Measurements from ENCODE around the gene AGAP1. TPM values are rescaled to one million over a fixed set of nuclear protein-coding genes. Genes with fewer than 3 reads are reported as not detected.

Gene AGAP1
- total RNA-seq, 4 donors from 2014 or later: 13.7 to 18.5 (median 17.1) TPM

GRCh38 chr2:235773188-235773928 is 279.5 kb downstream of the AGAP1 start:
- intact Hi-C loops (cut with DNase I; ENCODE audit: low total_unique reads): no loop called here
- 86 to 90% methylated on average over 9 of the region's 9 CpGs for WGBS, 2 donors
- TF ChIP-seq POLR2A (IDR thresholded peaks at IDR 0.05) (no peak), CTCF (IDR thresholded peaks at IDR 0.05) (no peak)
- DNase-seq (ENCODE audit: low spot score in 2 of 2): no peak
- H3K4me3 ChIP-seq (ENCODE audit: low read depth, poor library complexity, severe bottlenecking): no peak overlapping the region

GRCh38 chr2:235774153-235774870 is 280.5 kb downstream of the AGAP1 start:
- H3K4me3 ChIP-seq (ENCODE audit: low read depth, poor library complexity, severe bottlenecking): no peak overlapping the region
- intact Hi-C loops (cut with DNase I; ENCODE audit: low total_unique reads): no loop called here
- WGBS, 2 donors: 88 to 92% methylated on average over 15 of the region's 15 CpGs
- peak in 1 of 2 donors; percentile 42 for DNase-seq (ENCODE audit: low spot score in 2 of 2)
- TF ChIP-seq POLR2A (IDR thresholded peaks at IDR 0.05) (no peak), CTCF (IDR thresholded peaks at IDR 0.05) (no peak)

DNA sequence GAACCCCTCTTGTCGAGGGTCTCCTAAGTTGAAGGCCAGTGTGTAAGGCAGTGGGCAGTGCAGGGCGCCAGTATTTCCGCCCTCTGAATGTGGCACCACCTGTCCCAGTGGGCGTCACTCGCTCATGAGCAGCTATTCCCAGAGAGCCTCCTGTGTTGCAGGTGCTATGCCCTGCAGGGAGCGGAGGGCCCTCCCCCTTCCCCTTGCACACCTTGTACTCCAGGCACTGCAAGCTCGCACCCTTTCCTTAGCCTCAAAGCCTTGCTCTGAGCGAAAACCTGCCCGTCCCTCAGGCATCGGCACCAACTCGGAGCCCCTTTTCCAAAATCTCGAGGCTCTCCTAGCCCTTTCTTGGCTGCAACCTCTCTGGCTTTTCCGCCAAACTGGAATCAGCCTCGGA is 282.7 kb downstream of the AGAP1 start:
- DNase-seq (ENCODE audit: low spot score in 2 of 2): peak in 1 of 2 donors; percentile 62
- H3K4me3 ChIP-seq (ENCODE audit: low read depth, poor library complexity, severe bottlenecking): no peak overlapping the region
- TF ChIP-seq CTCF (IDR thresholded peaks at IDR 0.05) (no peak), POLR2A (IDR thresholded peaks at IDR 0.05) (no peak)
- 89 to 92% methylated on average over 14 of the region's 14 CpGs for WGBS, 2 donors
- intact Hi-C loops (cut with DNase I; ENCODE audit: low total_unique reads): loop anchor here (5.0 kb wide), 1 partner anchor 406 kb away; no protein-coding TSS in a partner anchor

GRCh38 chr2:235779444-235779896 is 285.6 kb downstream of the AGAP1 start:
- WGBS, 2 donors: 35 to 38% methylated on average over 8 of the region's 8 CpGs
- DNase-seq (ENCODE audit: low spot score in 2 of 2): peak in 1 of 2 donors; percentile 42
- intact Hi-C loops (cut with DNase I; ENCODE audit: low total_unique reads): loop anchor here (5.0 kb wide), 1 partner anchor 403 kb away; no protein-coding TSS in a partner anchor

GRCh38 chr2:235780401-235780800 is 286.6 kb downstream of the AGAP1 start:
- WGBS, 2 donors: 87 to 90% methylated on average over 4 of the region's 4 CpGs
- intact Hi-C loops (cut with DNase I; ENCODE audit: low total_unique reads): no loop called here
- no peak overlapping the region for H3K4me3 ChIP-seq (ENCODE audit: low read depth, poor library complexity, severe bottlenecking)
- TF ChIP-seq CTCF (IDR thresholded peaks at IDR 0.05) (no peak), POLR2A (IDR thresholded peaks at IDR 0.05) (no peak)
- no peak for DNase-seq (ENCODE audit: low spot score in 2 of 2)

More at GRCh38 chr2:235779444-235779896, 285.6 kb downstream of the AGAP1 start:
- no peak overlapping the region for H3K4me3 ChIP-seq (ENCODE audit: low read depth, poor library complexity, severe bottlenecking)
- TF ChIP-seq CTCF (IDR thresholded peaks at IDR 0.05) (no peak), POLR2A (IDR thresholded peaks at IDR 0.05) (no peak)
